K562 (cell line): ENCODE data around the gene ZNF557. TPM values are rescaled to one million over a fixed set of nuclear protein-coding genes. Genes with fewer than 3 reads are reported as not detected.

Experiments used
- CHAMP1 ChIP-seq: fragments of 450-650 bp; IDR thresholded peaks from 2 replicates; pipeline ENCODE4 v1.6.1; 2016; ENCODE audit warnings: mild to moderate bottlenecking
- CTBP1 ChIP-seq: fragments of 450-650 bp; IDR thresholded peaks from 2 replicates; pipeline ENCODE4 v1.6.1; 2016; ENCODE audit warnings: borderline replicate concordance
- E2F1 ChIP-seq: sonication (generic); formaldehyde crosslinking; IDR thresholded peaks from 2 replicates; pipeline ENCODE4 v1.8.1; 2023; ENCODE audit warnings: mild to moderate bottlenecking, missing genetic modification reagents, moderate library complexity
- E2F3 ChIP-seq: fragments of 250-450 bp; sonication (Bioruptor Pico); IDR thresholded peaks from 2 replicates; pipeline ENCODE4 v1.4.0; 2020; ENCODE audit warnings: mild to moderate bottlenecking
- GABPB1 ChIP-seq: sonication (generic); formaldehyde crosslinking; IDR thresholded peaks from 2 replicates; pipeline ENCODE4 v1.8.0; 2022; ENCODE audit warnings: mild to moderate bottlenecking, missing genetic modification reagents
- HIVEP1 ChIP-seq: fragments of 250-450 bp; sonication (Bioruptor Pico); IDR thresholded peaks from 2 replicates; pipeline ENCODE4 v1.4.0; 2020; ENCODE audit warnings: mild to moderate bottlenecking
- HMBOX1 ChIP-seq: sonication (generic); IDR thresholded peaks from 2 replicates; pipeline ENCODE4 v1.6.1; 2016
- IRF2 ChIP-seq: sonication (generic); formaldehyde crosslinking; IDR thresholded peaks from 2 replicates; pipeline ENCODE4 v1.8.1; 2022; ENCODE audit warnings: mild to moderate bottlenecking, missing genetic modification reagents
- KDM1A ChIP-seq, 2 experiments: fragments of 450-650 bp; IDR thresholded peaks; 2 replicates each; pipeline ENCODE4 v1.6.1; 2016; ENCODE audit warnings: mild to moderate bottlenecking in 2 of 2
- MITF ChIP-seq: IDR thresholded peaks from 2 replicates; pipeline ENCODE4 v1.6.1; 2014; ENCODE audit warnings: antibody characterized with exemption
- NCOA1 ChIP-seq: fragments of 450-650 bp; IDR thresholded peaks from 2 replicates; pipeline ENCODE4 v1.6.1; 2016; ENCODE audit warnings: low read depth
- POLR2A ChIP-seq: fragments of 450-650 bp; conservative IDR thresholded peaks from 2 replicates; pipeline ENCODE4 v1.6.1; 2016
- RBFOX2 ChIP-seq: fragments of 200-400 bp; formaldehyde crosslinking; IDR thresholded peaks from 2 replicates; pipeline ENCODE4 v1.6.1; 2017; ENCODE audit warnings: low read depth, mild to moderate bottlenecking, low read length, moderate library complexity
- SIN3A ChIP-seq, 2 experiments: fragments of 150-350 bp in 1 of 2; IDR thresholded peaks; 2 replicates each; pipeline ENCODE4 v1.6.1; 2011 to 2016; ENCODE audit warnings: borderline replicate concordance in 2 of 2, low read depth in 2 of 2, low read length in 2 of 2, mild to moderate bottlenecking in 2 of 2, moderate library complexity in 2 of 2; ENCODE audit not compliant: control insufficient read depth in 1 of 2
- SOX6 ChIP-seq: fragments of 450-650 bp; IDR thresholded peaks from 2 replicates; pipeline ENCODE4 v1.6.1; 2014; ENCODE audit warnings: mild to moderate bottlenecking
- TARDBP ChIP-seq: fragments of 450-650 bp; IDR thresholded peaks from 2 replicates; pipeline ENCODE4 v1.6.1; 2016
- XRCC4 ChIP-seq: IDR thresholded peaks from one replicate; pipeline ENCODE4 v1.6.1; 2011; ENCODE audit not compliant: insufficient read depth, insufficient read length; ENCODE audit errors: extremely low read depth
- YBX1 ChIP-seq: fragments of 450-650 bp; IDR thresholded peaks from 2 replicates; pipeline ENCODE4 v1.7.1; 2016; ENCODE audit warnings: mild to moderate bottlenecking
- ZFPM2 ChIP-seq: fragments of 250-450 bp; sonication (Bioruptor Pico); IDR thresholded peaks from 2 replicates; pipeline ENCODE4 v1.5.1; 2022; ENCODE audit warnings: mild to moderate bottlenecking
- ZNF253 ChIP-seq: fragments of 250-450 bp; sonication (Bioruptor Pico); conservative IDR thresholded peaks from 2 replicates; pipeline ENCODE4 v1.6.1; 2021; ENCODE audit warnings: mild to moderate bottlenecking
- ZNF639 ChIP-seq, 2 experiments: fragments of 200-800 bp in 1 of 2; sonication (Bioruptor generic) in 1 of 2; sonication (generic) in 1 of 2; formaldehyde crosslinking in 1 of 2; IDR thresholded peaks in 1 of 2; conservative IDR thresholded peaks in 1 of 2; 2 replicates each; pipeline versions ENCODE4 v1.5.0 to v1.6.1; 2016 to 2020; ENCODE audit warnings: missing compliant biosample characterization in 1 of 2, missing genetic modification characterization in 1 of 2, missing genetic modification reagents in 1 of 2
- polyA plus RNA-seq, 8 experiments: library from polyadenylated mRNA; depleted of rRNA in 4 of 8; stranded (reverse) in 5 of 8; unstranded in 3 of 8; fragments of >200 nt; fragmentation: Nextera tagmentation in 2 of 8; fragmentation: Illumina TruSeq in 1 of 8; extraction: Ambion mirVana in 2 of 8; extraction: Trizol in 1 of 8; gene quantifications; 2 replicates each; pipeline versions ENCODE4 v1.2.1 to v1.2.3, GENCODE V29; 2011 to 2014; ENCODE audit warnings: inconsistent platforms in 1 of 8, missing spikeins in 1 of 8
- total RNA-seq, 7 experiments: library from RNA; depleted of rRNA in 6 of 7; stranded (reverse); fragments of >200 nt in 6 of 7; fragmentation: Illumina TruSeq in 2 of 7; extraction: Trizol in 2 of 7; gene quantifications; 2 replicates each; pipeline versions ENCODE4 v1.2.1 to v1.2.3, GENCODE V29; 2011 to 2021; ENCODE audit warnings: low replicate concordance in 1 of 7

ZNF557 gene
- total and polyA plus RNA-seq, 9 of the 15 experiments (the other 6 are each of a cell fraction or from before 2014, with no cell fraction given) = 2.2 to 6.6 (median 4.4) TPM

GRCh38 chr19:7069042-7069903 lies at the start of gene ZNF557 (continued):
- TF ChIP-seq XRCC4 (no peak), SOX6 (peak; percentile 49; the same call in 1 of the 2 replicates), YBX1 (no peak), CHAMP1 (no peak), HIVEP1 (CRISPR knock-in tag) (no peak), CTBP1 (peak; percentile 66; the same call in 1 of the 2 replicates), RBFOX2 (peak; percentile 93), IRF2 (CRISPR knock-in tag) (no peak), E2F1 (CRISPR knock-in tag) (no peak), ZFPM2 (no peak), ZNF639 (CRISPR knock-in tag; conservative IDR thresholded peaks at IDR 0.05 in 1 of 2, IDR thresholded peaks at IDR 0.05 in 1 of 2) (0 out of 4 replicates have a peak, but pooled peaks of 1 of the 2 experiments have one; percentile 24), POLR2A (peak; percentile 92), ZNF253 (no peak), NCOA1 (peak; percentile 87), KDM1A (IDR thresholded peaks at IDR 0.05) (no peak), TARDBP (no peak; the same call in 1 of the 2 replicates), E2F3 (CRISPR knock-in tag) (no peak), MITF (no peak), GABPB1 (peak; percentile 92), HMBOX1 (no peak), SIN3A (IDR thresholded peaks at IDR 0.05; ENCODE audit: borderline replicate concordance in 2 of 2, control insufficient read depth in 1 of 2, low read depth in 2 of 2, low read length in 2 of 2) (peak; percentile 86 to 96; a peak in 3 of 4 replicates)
